NCI-H526 (cell line): Measurements from ENCODE around the gene CCDC157.

Experiments
- DNase-seq, 2 experiments: peaks; one replicate each; lab custom pipeline; 2025; lab: John Stamatoyannopoulos, UW

The CCDC157 gene

DNA sequence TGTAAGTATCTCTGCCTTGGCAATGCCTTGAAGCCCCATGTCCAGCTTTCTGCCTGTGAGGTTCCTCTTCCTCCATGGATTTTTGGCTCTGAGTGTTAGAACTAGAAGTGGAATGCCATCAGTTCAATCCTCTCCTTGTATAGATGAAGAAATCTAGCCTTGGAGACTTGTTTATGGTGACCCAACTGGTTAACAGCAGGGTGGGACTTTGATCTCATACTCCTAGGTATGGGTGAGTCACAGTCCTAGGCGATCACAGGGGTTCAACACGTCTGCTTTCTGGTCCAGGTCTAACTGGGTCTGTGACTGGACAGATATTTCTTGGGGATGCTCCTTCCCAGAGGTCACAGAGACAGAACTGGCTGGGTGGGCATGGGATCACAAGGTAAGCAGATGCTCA lies 59.6 kb downstream of the CCDC157 start:
- DNase-seq, result no peak

DNA sequence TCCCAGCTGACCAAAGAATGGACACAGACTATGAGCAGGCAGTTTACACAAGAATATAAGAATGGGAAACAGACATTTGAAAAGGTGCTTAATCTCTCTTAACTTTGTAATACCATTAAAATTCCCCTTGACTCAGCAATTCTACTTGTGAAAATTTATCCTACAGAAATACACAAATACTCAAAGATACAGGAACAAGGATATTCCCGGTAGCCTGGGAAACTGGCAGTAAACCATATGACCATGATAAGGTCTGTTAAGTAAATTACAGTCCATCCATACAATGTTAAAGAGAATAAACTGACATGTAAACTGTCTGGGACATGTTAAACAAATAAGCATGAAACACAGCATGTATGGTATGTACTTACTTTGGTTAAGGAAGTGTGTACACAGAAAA lies 60.0 kb downstream of the CCDC157 start:
- no peak for DNase-seq

DNA sequence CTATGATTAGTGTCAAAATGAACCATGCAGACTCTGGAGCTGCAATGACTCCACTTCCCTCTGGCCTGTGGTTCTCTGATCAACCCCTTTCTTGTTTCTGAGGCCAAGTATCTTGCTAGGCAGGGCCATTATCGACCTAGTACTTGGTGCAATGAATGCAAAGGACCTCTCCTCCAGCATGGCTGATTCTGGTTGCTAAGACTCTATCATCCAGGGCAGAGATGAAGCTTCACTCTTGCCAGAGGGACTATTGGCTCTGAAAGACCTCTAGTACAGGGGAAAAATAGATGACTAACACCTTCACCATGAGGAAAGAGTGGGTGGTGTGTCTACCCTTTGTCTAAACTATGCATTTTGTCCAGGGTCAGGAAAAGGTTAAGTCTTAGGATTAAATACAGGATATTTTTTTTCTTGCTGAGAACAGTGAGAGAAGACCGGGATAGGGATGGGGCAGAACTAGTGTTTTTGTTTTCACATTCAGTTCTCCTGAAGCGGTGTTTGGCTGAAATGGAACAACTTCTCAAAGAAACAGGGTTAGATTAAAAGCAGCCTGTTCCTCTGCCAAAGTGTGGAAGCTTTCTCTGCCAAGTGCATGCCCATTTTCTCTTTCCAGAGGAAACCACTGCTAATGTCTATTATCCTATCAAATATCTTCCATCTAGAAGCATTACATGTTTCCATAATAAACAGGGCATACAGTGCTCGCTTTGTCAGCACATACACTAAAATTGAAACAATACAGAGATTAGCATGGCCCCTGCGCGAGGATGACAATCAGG lies 63.7 kb downstream of the CCDC157 start:
- DNase-seq, result no peak

DNA sequence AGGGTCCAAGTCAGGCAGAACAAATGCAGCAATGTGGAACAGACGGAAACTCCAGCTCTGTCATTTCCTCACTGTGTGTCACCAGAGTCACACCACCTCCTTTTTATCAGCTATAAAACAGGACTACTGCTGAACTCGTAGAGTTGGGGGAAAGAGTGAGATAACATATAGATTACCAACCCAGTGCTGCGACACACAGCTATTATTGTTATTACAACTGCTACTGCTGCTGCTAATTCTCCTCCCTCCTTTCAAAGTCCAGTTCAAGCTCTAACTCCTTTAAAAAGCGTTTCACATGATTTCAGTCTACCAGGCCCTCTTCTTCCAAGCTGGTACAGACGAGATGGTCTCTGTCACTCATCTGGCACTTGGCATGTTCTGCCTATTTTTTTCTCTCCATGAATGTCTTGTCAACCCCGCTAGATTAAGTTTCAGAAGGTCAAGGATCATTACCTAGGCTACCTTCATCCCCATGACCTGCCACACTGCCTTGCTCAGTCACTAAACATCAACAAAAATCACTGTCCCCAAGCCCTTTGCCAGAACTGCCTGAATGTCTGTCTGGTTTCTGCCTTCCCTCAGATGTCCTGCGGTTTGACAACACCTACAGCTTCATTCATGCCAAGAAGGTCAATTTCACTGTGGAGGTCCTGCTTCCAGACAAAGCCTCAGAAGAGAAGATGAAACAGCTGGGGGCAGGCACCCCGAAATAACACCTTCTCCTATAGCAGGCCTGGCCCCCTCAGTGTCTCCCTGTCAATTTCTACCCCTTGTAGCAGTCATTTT lies 65.1 kb downstream of the CCDC157 start:
- DNase-seq, result no peak

- DNase-seq, result peak; percentile 26 to 60
Observed at GRCh38 chr22:30422481-30423300, 65.9 kb downstream of the CCDC157 start.

DNA sequence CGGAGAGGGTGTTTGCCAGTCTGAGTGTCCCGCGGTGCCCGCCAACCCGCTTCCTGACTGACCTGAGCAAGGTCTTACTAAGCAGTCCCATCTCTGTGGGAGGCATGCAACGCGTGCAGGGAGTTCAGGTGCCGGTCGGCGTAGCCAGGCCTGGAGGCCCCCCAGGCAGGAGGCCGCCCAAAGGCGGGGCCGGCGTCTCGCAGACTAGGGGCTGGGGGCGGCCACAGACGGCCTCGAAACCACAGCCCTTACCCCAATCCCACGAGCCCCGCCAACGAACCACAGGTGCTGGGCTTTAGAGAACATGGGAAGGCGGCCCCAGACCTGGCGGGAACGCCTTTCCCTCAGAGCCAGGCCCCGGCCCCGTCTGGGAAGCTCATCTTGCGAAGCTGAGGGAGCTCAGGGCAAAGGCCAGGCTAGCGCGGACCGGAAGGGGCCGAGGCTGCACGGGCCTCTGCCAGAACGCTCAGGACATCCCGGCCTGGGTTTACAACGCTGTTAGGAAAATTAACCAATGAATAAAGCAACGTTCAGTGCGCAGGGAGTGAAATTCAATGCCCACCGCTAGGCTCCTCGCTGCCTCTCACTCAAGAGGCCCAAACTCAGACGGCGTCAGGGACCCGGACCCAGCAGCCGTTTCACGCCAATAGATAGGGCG lies 66.6 kb downstream of the CCDC157 start:
- DNase-seq, result no peak

DNA sequence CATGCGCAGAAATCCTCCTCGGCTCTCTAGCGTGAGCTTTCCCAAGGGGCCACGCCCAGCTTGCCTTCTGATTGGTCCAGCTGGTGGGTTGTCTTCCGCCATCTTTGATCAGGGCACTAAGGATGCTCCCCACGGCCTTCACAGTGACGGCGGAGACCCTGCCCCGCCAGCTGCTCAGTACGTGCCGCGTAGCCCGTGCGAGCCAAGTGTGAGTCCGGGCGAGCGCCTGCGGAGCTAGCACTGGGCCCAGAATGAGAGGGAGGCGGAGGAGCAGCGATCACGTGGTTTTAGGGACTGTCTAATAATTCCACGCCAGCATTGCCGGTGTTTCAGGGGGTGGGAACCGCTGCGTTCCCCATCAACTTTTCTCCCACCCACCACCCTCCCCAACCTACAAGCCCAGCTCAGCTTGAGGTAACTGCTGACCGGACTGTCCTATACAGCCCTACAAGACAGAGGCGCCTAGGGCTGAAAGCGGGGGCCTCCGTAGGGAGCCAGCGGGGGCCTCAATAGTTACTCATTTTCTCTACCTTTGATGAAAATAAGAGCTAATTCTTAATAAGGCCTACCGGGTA lies 67.2 kb downstream of the CCDC157 start:
- peak; percentile 99 for DNase-seq

DNA sequence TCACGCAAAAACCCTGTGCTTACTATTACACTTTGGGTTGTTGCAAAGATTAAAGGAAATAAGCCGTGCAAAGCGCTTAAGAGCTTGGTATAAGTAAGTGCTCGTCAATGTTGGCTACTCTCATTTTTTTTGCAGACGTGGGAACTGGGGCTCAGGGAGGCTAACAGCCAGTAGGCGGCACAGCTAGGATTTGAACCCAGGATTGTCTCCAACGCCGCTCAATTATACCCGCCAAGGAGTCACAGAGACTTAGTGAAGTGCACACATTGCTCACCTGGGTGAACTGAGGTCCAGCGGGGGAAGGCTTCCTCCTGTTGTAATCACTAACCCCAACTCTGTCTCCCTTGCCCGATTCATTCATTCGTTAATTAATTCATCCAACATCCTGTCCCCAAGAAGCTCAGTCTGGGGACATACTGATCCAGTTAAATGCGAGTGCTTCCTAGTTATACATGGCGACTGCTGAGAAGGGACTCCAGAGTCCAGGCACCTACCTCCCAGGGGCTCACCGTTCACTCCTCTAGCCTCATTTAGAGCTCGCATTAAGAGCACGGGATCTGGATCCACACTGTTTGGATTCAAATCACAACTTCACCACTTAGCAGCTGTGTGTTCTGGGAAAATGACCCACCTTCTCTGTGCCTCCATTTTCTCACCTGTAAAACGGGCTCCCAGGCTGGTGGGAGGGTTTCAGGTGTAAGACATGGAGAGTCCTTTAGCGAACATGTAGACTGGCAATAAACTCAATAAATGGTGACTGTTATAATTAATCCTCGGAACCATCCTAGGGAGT lies 67.9 kb downstream of the CCDC157 start:
- DNase-seq, result peak; percentile 26 to 42

- DNase-seq, result peak in 1 of 2 experiments; percentile 42
Observed at GRCh38 chr22:30425327-30425615, 68.5 kb downstream of the CCDC157 start.

DNA sequence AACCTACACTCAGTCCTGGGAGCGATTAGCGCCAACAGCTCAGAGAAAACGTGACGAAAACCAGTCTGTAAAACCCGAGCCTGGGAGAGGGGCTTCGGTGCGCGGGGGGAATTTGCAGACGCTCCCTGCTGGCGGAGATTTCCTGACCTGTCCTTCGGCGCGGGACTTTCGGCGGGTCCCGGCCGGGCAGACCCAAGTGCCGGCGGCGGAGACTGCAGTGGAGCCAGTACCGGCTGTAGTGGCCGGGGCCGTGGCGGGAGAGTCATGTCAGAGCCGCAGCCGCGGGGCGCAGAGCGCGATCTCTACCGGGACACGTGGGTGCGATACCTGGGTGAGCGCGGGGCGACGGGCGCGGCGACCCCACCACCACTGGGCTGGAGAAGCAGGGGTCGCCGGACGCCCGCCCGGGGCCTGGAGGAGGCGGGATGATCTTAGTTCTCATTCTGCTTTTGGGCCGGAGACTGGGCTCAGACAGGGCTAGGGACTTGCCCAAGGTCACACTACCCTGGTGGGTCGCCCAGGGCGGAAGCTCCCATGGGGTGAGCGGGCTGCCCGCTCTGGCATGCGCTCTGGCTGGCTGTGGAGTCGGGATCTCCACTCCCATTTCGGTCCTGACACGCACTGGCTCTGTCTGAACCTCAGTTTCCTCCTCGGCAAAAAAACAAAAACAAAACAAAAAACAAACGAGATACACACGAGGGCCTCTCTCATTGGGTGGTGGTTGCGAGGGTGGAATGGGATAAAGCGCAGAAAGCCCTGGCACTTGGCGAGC lies 69.0 kb downstream of the CCDC157 start, which contains the start of gene MTFP1:
Gene MTFP1 (plus strand): TSS at position 153 of the 772 bp plus-strand sequence. CDS start 112 bp downstream, at position 265.
- peak; percentile 42 to 82 for DNase-seq
